Left colon (tissue), 2 donors: Measurements from ENCODE around the gene DLG4. TPM values are rescaled to one million over a fixed set of nuclear protein-coding genes. Genes with fewer than 3 reads are reported as not detected.
"Not testable (repeated sequence)": the region's sequence is repeated elsewhere in the genome, so short reads cannot be mapped to it uniquely, and the experiment has no call there.

ENCODE experiments used
- ATAC-seq: fragments of 200-7000 bp; cut with Tn5 transposase; one replicate; pipeline ENCODE4 v1.9.1; 2020; ENCODE audit warnings: mild to moderate bottlenecking, moderate library complexity
- DNase-seq, 2 donors: peaks; one replicate each; pipeline ENCODE4 v3.0.0-alpha.2; 2020
- intact Hi-C, 2 donors: fragments of 100-400 bp; cut with DNase I in 1 of 2; cut with micrococcal nuclease in 1 of 2; formaldehyde crosslinking; loops; one replicate each; pipeline versions ENCODE4 v1.11.2 to v1.14.0; 2022; cut with DNase I, micrococcal nuclease
- total RNA-seq, 2 donors: library from RNA; stranded (reverse); fragmentation: NEBNext Ultra II Directional; extraction: Animal tissue kit (Norgen Biotek cat#: 25700); gene quantifications; one replicate each; pipeline ENCODE4 v1.2.1, GENCODE V29; 2021
- donor health status: DM: no; HTN: no; CAD: no.
- donor health status: DM: yes; HTN: yes; CAD: no.

The DLG4 gene
- total RNA-seq, 2 donors from 2014 or later: 4.0 to 7.3 TPM

- ATAC-seq: no peak
- DNase-seq: peak in 1 of 2 donors; percentile 30
- intact Hi-C loops: no loop called here
These were observed 31.3 kb upstream of the DLG4 start for GRCh38 chr17:7250695-7251627.

GRCh38 chr17:7249830-7250229 is 30.2 kb upstream of the DLG4 start:
- DNase-seq (no peak), ATAC-seq (no peak)
- intact Hi-C loops: no loop called here

GRCh38 chr17:7249214-7249613 is 29.6 kb upstream of the DLG4 start:
- DNase-seq (no peak), ATAC-seq (no peak)
- intact Hi-C loops: no loop called here

GRCh38 chr17:7248796-7249195 is 29.2 kb upstream of the DLG4 start:
- intact Hi-C loops: no loop called here
- no peak for DNase-seq
- no peak for ATAC-seq

GRCh38 chr17:7246779-7247178 is 27.1 kb upstream of the DLG4 start:
- intact Hi-C loops: no loop called here
- ATAC-seq (no peak), DNase-seq (no peak)

GRCh38 chr17:7243838-7244237 is 24.2 kb upstream of the DLG4 start:
- intact Hi-C loops, DNase-seq, ATAC-seq: not testable (repeated sequence)

GRCh38 chr17:7243453-7243729 is 23.8 kb upstream of the DLG4 start:
- no peak for DNase-seq
- ATAC-seq: no peak
- intact Hi-C loops: no loop called here

- ATAC-seq (peak; percentile 59), DNase-seq (peak; percentile 96 to 99)
- intact Hi-C loops: no loop called here
These were observed 23.2 kb upstream of the DLG4 start for GRCh38 chr17:7242717-7243452.

- DNase-seq (peak; percentile 92 to 96), ATAC-seq (peak; percentile 51)
- intact Hi-C loops: no loop called here
These were observed 22.4 kb upstream of the DLG4 start, which contains the start of gene GABARAP for GRCh38 chr17:7241783-7242716. GABARAP (minus strand) TSS chr17:7242449; CDS start chr17:7242330, 119 bp downstream.

GRCh38 chr17:7241090-7241733 is 21.6 kb upstream of the DLG4 start:
- intact Hi-C loops: no loop called here
- DNase-seq (peak in 1 of 2 donors; percentile 23), ATAC-seq (no peak)

- ATAC-seq (no peak), DNase-seq (no peak)
- intact Hi-C loops: no loop called here
These were observed 20.7 kb upstream of the DLG4 start for GRCh38 chr17:7240375-7240774.

GRCh38 chr17:7239091-7240027 is 19.7 kb upstream of the DLG4 start, which contains the start of gene PHF23:
PHF23 (minus strand) TSS chr17:7239457; CDS start chr17:7239279, 178 bp downstream.
- DNase-seq (peak; percentile 98 to 100), ATAC-seq (peak; percentile 62)
- intact Hi-C loops: no loop called here

- intact Hi-C loops: no loop called here
- no peak for ATAC-seq
These were observed 18.9 kb upstream of the DLG4 start for GRCh38 chr17:7238420-7239090.

GRCh38 chr17:7237761-7238419 is 18.3 kb upstream of the DLG4 start:
- ATAC-seq: peak; percentile 28
- intact Hi-C loops: no loop called here
- DNase-seq: peak; percentile 90 to 94

More at GRCh38 chr17:7238420-7239090, 18.9 kb upstream of the DLG4 start:
- peak in 1 of 2 donors; percentile 54 for DNase-seq

GRCh38 chr17:7237266-7237760 is 17.7 kb upstream of the DLG4 start:
- intact Hi-C loops: no loop called here
- ATAC-seq: no peak
- no peak for DNase-seq

GRCh38 chr17:7236808-7237207 is 17.2 kb upstream of the DLG4 start:
- DNase-seq: no peak
- ATAC-seq: no peak
- intact Hi-C loops: no loop called here
